BE2C (cell line): ENCODE measurements around the gene SIPA1L3.

ENCODE experiments used
- DNase-seq: peaks from one replicate; pipeline ENCODE4 v3.0.0-alpha.2; 2020
- H3K27me3 ChIP-seq: fragments of 250-450 bp; sonication (Bioruptor Pico); 2 replicates; pipeline ENCODE4 v1.5.1; 2020; ENCODE audit warnings: mild to moderate bottlenecking
- H3K36me3 ChIP-seq: fragments of 250-450 bp; sonication (Bioruptor Pico); 2 replicates; pipeline ENCODE4 v1.5.1; 2020; ENCODE audit warnings: mild to moderate bottlenecking
- H3K4me1 ChIP-seq: fragments of 250-450 bp; sonication (Bioruptor Pico); 2 replicates; pipeline ENCODE4 v1.5.1; 2020
- H3K4me3 ChIP-seq: 2 replicates; pipeline ENCODE4 v1.5.1; 2011; ENCODE audit warnings: low read depth, low read length
- H3K9me3 ChIP-seq: fragments of 250-450 bp; sonication (Bioruptor Pico); 2 replicates; pipeline ENCODE4 v1.5.1; 2020
- CTCF ChIP-seq: IDR thresholded peaks from 2 replicates; pipeline ENCODE4 v1.5.1; 2012; ENCODE audit warnings: mild to moderate bottlenecking, low read depth, low read length

The SIPA1L3 gene

DNA sequence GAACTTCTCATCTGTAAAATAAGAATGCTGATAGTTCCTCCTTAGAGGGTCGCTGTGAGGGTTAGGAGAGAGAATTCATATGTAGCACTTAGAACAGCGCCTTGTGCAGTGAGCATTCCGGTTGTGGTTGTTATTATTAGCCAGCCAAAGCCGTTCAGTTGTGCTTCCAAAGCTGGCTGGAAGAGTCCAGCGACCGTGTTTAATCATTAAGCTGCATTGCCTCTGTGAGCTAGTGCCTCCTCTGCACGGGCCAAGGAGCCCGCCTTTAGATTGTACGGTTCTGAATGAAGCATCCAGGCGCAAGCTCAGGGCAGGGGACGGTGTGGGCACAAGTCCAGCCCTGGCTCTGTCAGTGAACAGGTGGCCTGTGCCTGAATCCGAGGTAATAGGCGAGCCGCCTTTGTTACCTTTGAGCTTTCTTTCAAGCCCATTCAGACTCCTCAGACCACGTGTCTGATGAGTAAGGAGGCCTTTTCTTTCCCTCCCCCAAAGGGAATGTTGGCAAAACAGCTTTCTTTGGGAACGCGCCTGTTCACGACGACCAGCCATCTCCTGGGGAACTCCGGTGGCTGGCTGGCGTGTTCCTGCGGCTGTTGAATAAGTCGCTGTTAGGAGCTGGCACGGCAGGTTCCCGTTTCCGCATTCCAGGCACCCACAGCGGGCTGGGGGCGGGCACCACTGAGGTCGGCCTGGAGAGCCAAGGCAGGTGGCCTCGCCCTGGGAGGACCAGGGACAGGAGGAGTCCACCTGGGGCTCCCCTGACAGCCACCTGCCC is 25.1 kb downstream of the SIPA1L3 start:
- TF ChIP-seq CTCF, result no peak
- DNase-seq, result no peak
- Histone ChIP-seq H3K27me3 (no peaks in the 10 kb centered on the region), H3K9me3 (no peaks in the 10 kb centered on the region), H3K36me3 (no peaks in the 10 kb centered on the region), H3K4me3 (no peak overlapping the region), H3K4me1 (no peaks in the 10 kb centered on the region)

DNA sequence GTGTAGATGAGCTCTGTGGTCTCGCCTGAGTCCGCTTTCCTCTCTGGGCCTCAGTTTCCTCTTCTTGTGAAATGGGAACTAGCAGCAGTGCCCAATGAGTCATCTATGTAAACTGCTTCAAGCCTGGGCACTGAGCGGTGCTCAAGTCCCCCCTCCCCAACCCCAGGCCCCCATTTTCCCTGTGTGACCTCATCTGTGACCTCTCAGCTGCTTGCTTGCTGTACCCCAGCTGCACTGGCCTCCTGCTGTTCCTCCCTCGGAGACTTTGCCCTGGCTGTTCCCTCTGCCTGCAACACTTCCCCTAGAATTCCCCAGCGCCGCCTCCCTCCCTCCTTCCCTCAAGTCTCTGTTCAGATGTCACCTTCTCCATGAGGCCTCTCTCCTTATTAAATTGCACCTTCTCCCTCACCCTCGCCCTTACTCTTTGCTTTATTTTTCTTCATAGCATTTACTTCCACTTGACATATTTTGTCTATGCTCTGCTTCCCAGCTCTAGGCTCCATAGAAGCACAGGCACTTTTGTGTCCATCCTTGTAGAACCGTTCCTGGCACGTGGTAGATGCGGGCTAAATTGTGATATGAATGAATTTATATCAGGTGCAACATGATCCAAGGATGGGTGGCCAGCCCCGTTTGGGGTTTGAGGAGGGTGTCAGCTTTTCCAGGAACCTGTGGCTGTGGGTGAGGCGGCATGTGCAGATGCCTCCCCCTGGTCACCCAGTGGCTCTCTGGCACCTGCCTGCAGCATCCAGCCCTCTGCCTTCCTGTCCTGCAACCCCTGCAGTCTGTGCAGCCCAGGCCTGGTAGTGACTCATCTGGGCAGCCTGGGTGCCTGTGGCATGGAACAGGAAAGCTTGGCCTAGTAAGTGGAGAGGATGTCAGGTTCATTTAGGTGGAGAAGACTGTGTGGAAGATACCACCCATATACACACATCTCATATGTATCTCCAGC is 26.3 kb downstream of the SIPA1L3 start:
- TF ChIP-seq CTCF, result no peak
- H3K9me3 ChIP-seq, result no peaks in the 10 kb centered on the region
- no peaks in the 10 kb centered on the region for H3K36me3 ChIP-seq
- H3K27me3 ChIP-seq, result no peaks in the 10 kb centered on the region
- DNase-seq, result peak; percentile 53
- no peak overlapping the region for H3K4me3 ChIP-seq
- H3K4me1 ChIP-seq, result no peaks in the 10 kb centered on the region

DNA sequence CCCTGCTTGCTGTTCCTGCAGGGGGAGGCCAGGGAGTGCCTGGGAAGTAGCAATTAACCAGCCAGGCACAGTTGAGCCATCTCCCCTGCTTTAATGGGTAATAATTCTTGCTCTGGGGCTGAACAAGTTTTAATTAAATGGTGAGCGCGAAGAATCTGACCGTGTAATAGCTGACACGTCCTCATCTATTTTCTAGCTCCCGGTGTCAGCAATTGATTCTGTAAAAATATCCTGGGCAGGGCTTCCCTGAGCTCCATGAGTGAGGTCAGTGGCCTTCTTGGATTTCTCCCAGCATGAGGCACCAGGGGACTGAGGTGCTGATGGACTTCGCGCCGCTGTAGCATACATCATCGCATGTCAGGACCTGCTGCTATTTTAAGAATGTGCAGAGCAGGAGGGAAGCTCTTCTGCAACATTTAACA is 26.9 kb downstream of the SIPA1L3 start:
- no peak for DNase-seq
- H3K36me3 ChIP-seq, result no peaks in the 10 kb centered on the region
- no peaks in the 10 kb centered on the region for H3K27me3 ChIP-seq
- H3K4me1 ChIP-seq, result no peaks in the 10 kb centered on the region
- TF ChIP-seq CTCF, result no peak
- H3K4me3 ChIP-seq, result no peak overlapping the region
- no peaks in the 10 kb centered on the region for H3K9me3 ChIP-seq

DNA sequence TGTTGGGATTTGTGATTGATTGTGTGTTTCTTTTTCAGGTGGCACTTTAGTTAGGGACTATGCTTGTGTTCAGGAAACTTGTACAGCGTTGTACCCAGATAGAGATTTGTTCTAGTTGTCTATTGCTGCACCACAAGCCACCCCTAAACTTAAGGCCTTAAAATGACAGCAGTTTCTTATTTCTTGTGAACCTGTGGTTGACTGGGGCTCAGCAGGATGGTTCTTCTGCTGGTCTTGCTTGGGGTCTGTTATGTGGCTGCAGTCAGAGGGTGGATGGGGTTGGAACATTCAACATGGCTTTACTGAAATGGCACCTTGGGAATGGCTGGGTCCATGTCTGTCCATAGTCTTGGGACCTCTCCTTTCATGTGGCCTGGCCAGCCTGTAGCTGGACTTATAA is 28.3 kb downstream of the SIPA1L3 start:
- H3K9me3 ChIP-seq, result no peaks in the 10 kb centered on the region
- no peaks in the 10 kb centered on the region for H3K27me3 ChIP-seq
- DNase-seq, result no peak
- H3K4me3 ChIP-seq, result no peak overlapping the region
- TF ChIP-seq CTCF, result no peak
- no peaks in the 10 kb centered on the region for H3K36me3 ChIP-seq
- no peaks in the 10 kb centered on the region for H3K4me1 ChIP-seq

- Histone ChIP-seq H3K36me3 (no peaks in the 10 kb centered on the region), H3K27me3 (no peaks in the 10 kb centered on the region), H3K4me1 (no peaks in the 10 kb centered on the region), H3K9me3 (no peaks in the 10 kb centered on the region), H3K4me3 (no peak overlapping the region)
- TF ChIP-seq CTCF, result no peak
- DNase-seq, result no peak
These were observed 29.2 kb downstream of the SIPA1L3 start for GRCh38 chr19:37936166-37936565.
